SK-N-MC (cell line): ENCODE data around the gene RNF17.
"Not testable (repeated sequence)": the region's sequence is repeated elsewhere in the genome, so short reads cannot be mapped to it uniquely, and the experiment has no call there.

Experiments used
- DNase-seq: peaks from one replicate; pipeline ENCODE4 v3.0.0-alpha.2; 2011; ENCODE audit warnings: low read depth, low spot score
- H3K27ac ChIP-seq: fragments of 200-600 bp; sonication (generic); 2 replicates; pipeline ENCODE4 v1.5.1; 2016; ENCODE audit warnings: mixed run types
- H3K36me3 ChIP-seq: fragments of 200-600 bp; sonication (generic); 2 replicates; pipeline ENCODE4 v1.6.1; 2017; ENCODE audit warnings: antibody characterized with exemption, low read length, mixed read lengths; ENCODE audit not compliant: insufficient read depth
- H3K4me3 ChIP-seq: fragments of 200-600 bp; sonication (generic); 2 replicates; pipeline ENCODE4 v1.5.1; 2016
- H3K9ac ChIP-seq: fragments of 200-600 bp; sonication (generic); 2 replicates; pipeline ENCODE4 v1.8.0; 2017; ENCODE audit warnings: mixed run types, mixed read lengths; ENCODE audit not compliant: insufficient read length
- H3K9me3 ChIP-seq: fragments of 200-600 bp; sonication (generic); 2 replicates; pipeline ENCODE4 v1.6.1; 2017; ENCODE audit warnings: low read depth, mild to moderate bottlenecking, antibody characterized with exemption, low read length, moderate library complexity, mixed read lengths
- EZH2 ChIP-seq: fragments of 200-600 bp; sonication (generic); IDR thresholded peaks from one replicate; pipeline ENCODE4 v1.6.1; 2017; ENCODE audit warnings: antibody characterized with exemption
- FOXP2 ChIP-seq: optimal IDR thresholded peaks from 2 replicates; pipeline ENCODE3; 2011; ENCODE audit warnings: mild to moderate bottlenecking, moderate library complexity; ENCODE audit not compliant: insufficient read depth; ENCODE audit errors: extremely low read length, control extremely low read depth
- POLR2AphosphoS5 ChIP-seq: IDR thresholded peaks from 2 replicates; pipeline ENCODE4 v1.6.1; 2012; ENCODE audit warnings: mild to moderate bottlenecking, low read depth, low read length, borderline replicate concordance

RNF17 gene

GRCh38 chr13:24822640-24823039 lies 58.7 kb downstream of the RNF17 start:
- no peak overlapping the region for H3K27ac ChIP-seq
- TF ChIP-seq EZH2, result no peak
- TF ChIP-seq FOXP2, result no peak
- TF ChIP-seq POLR2AphosphoS5, result no peak
- no peak overlapping the region for H3K9ac ChIP-seq
- DNase-seq, result no peak
- no peaks in the 10 kb centered on the region for H3K36me3 ChIP-seq
- H3K4me3 ChIP-seq, result no peak overlapping the region
- no peaks in the 10 kb centered on the region; the same call in 1 of the 2 replicates for H3K9me3 ChIP-seq

- not testable (repeated sequence) for H3K9me3 ChIP-seq, DNase-seq, H3K36me3 ChIP-seq
Observed at GRCh38 chr13:24823122-24823710, 59.2 kb downstream of the RNF17 start.

GRCh38 chr13:24827799-24828198 lies 63.8 kb downstream of the RNF17 start:
- H3K9me3 ChIP-seq, result no peaks in the 10 kb centered on the region
- DNase-seq, result no peak
- H3K36me3 ChIP-seq, result no peaks in the 10 kb centered on the region
- H3K27ac ChIP-seq, result no peak overlapping the region
- no peak overlapping the region for H3K9ac ChIP-seq
- H3K4me3 ChIP-seq, result no peak overlapping the region
- no peak for TF ChIP-seq FOXP2
- TF ChIP-seq EZH2, result no peak
- TF ChIP-seq POLR2AphosphoS5, result no peak

More at GRCh38 chr13:24823122-24823710, 59.2 kb downstream of the RNF17 start:
- H3K27ac ChIP-seq, H3K4me3 ChIP-seq, H3K9ac ChIP-seq: not testable (repeated sequence)

- no peak for TF ChIP-seq POLR2AphosphoS5
- no peak for TF ChIP-seq EZH2
- no peak overlapping the region for H3K9ac ChIP-seq
- H3K4me3 ChIP-seq, result no peak overlapping the region
- no peaks in the 10 kb centered on the region for H3K36me3 ChIP-seq
- no peak overlapping the region for H3K27ac ChIP-seq
- no peak for DNase-seq
- no peaks in the 10 kb centered on the region for H3K9me3 ChIP-seq
Observed at GRCh38 chr13:24834902-24835510, 71.0 kb downstream of the RNF17 start.

- H3K9me3 ChIP-seq, H3K9ac ChIP-seq, DNase-seq, H3K27ac ChIP-seq, H3K36me3 ChIP-seq, H3K4me3 ChIP-seq: not testable (repeated sequence)
Observed at GRCh38 chr13:24837528-24837927, 73.6 kb downstream of the RNF17 start.

GRCh38 chr13:24842549-24843274 lies 78.7 kb downstream of the RNF17 start:
- TF ChIP-seq POLR2AphosphoS5 (no peak), EZH2 (no peak), FOXP2 (no peak)
- H3K27ac ChIP-seq, result no peak overlapping the region
- H3K9ac ChIP-seq, result no peak overlapping the region
- H3K36me3 ChIP-seq, result no peaks in the 10 kb centered on the region
- DNase-seq, result no peak
- H3K4me3 ChIP-seq, result no peak overlapping the region
- H3K9me3 ChIP-seq, result no peaks in the 10 kb centered on the region

- Histone ChIP-seq H3K27ac (no peak overlapping the region), H3K36me3 (no peaks in the 10 kb centered on the region), H3K9me3 (no peaks in the 10 kb centered on the region), H3K9ac (no peak overlapping the region), H3K4me3 (no peak overlapping the region)
- TF ChIP-seq EZH2 (no peak), POLR2AphosphoS5 (no peak), FOXP2 (no peak)
- DNase-seq, result no peak
Observed at GRCh38 chr13:24851546-24851945, 87.6 kb downstream of the RNF17 start.

- DNase-seq, result no peak
- H3K9me3 ChIP-seq, result no peaks in the 10 kb centered on the region
- H3K9ac ChIP-seq, result no peak overlapping the region
- H3K27ac ChIP-seq, result no peak overlapping the region
- TF ChIP-seq EZH2, result no peak
- TF ChIP-seq FOXP2, result no peak
- TF ChIP-seq POLR2AphosphoS5, result no peak
- H3K4me3 ChIP-seq, result no peak overlapping the region
- H3K36me3 ChIP-seq, result no peaks in the 10 kb centered on the region
Observed at GRCh38 chr13:24854311-24854710, 90.3 kb downstream of the RNF17 start.

GRCh38 chr13:24858953-24859352 lies 95.0 kb downstream of the RNF17 start:
- Histone ChIP-seq H3K9me3 (no peaks in the 10 kb centered on the region), H3K4me3 (no peak overlapping the region), H3K9ac (no peak overlapping the region), H3K27ac (no peak overlapping the region), H3K36me3 (no peaks in the 10 kb centered on the region)
- DNase-seq, result no peak
- TF ChIP-seq POLR2AphosphoS5 (no peak), FOXP2 (no peak), EZH2 (no peak)
